Measurements from ENCODE around the gene COL6A1.
"Not testable (repeated sequence)": the region's sequence is repeated elsewhere in the genome, so short reads cannot be mapped to it uniquely, and the experiment has no call there.

The COL6A1 gene

DNA sequence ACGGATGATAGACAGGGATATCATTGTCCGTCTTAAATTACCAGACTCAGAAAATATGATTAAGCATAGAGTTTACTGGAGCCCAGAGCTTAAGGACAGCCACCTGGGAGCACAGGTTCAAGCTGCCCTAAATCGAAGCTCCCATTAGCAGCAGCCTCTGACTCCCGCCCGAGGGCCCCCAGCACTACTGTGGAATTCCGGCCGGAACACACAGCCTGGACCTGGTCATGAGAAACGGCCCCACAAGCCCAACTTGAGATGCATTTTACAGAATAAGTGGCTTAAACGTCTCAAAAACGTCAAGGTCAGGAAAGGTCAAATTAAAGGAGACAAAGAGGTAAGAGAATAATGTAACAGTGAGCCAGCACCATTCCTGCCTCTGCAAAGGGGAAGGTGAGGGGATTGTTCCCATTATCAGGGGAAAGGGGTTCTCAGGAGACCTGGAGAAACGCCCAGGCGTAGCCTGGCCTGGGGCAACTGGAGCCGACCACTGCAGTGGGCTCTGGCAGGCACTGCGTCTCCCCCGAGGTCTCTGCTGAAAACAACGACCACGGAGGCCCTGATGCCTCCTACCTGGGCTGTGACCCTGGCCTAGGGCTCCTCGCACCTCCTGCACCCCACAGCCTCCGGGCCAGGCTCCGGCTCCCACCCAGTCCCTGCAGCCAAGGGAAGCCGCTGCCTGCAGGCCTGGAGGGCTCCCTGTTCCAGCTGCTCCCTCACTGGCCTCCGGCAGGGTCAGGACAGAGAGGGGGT is 11.5 kb upstream of the COL6A1 start:
- DNase-seq (ENCODE audit: low read depth) = no peak

DNA sequence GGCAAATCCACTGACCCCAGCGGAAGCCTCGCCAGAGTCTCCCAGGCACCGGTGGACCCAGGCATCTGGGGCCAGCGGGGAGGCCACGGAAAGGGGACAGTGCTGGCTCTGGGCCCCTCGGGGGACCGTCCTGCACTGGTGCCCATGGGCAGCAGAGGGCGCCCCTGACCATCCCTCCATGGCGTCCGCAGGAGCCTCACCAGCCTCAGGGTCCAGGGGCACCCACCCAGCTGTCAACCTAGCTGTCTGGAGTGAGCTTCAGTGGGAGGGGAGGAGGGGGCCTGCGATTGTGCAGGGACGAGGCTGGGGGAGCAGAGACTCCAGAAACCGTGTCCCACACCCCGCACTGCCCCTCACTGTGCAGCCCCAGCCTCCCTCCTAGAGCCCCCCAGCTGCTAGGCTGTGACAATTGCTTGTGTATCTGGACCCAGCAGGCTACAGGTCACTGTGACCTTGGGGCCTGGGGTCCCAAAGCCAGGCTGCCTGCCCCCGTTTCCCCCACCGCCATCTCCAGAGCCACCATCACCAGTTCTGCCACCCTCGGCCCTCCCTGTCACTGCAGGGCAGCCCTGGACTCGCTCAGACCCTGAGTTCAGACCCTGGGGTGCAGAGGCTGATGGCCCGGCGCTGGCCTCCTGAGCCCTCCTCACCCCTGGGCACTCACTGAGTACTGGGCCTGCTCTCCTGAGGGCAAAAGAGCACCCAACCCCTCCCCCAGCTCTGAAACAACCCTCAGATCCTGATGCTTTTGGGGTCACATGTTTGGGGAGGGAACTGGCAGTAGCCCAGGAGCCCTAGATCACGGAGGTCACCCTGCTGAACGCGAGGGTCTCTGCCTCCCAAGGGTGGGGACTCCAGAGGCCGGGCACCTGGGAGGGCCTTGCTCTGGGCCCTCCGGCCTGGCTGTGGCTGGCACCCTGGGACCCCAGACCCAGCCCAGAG is 10.6 kb upstream of the COL6A1 start:
- no peak for DNase-seq (ENCODE audit: low read depth)

DNA sequence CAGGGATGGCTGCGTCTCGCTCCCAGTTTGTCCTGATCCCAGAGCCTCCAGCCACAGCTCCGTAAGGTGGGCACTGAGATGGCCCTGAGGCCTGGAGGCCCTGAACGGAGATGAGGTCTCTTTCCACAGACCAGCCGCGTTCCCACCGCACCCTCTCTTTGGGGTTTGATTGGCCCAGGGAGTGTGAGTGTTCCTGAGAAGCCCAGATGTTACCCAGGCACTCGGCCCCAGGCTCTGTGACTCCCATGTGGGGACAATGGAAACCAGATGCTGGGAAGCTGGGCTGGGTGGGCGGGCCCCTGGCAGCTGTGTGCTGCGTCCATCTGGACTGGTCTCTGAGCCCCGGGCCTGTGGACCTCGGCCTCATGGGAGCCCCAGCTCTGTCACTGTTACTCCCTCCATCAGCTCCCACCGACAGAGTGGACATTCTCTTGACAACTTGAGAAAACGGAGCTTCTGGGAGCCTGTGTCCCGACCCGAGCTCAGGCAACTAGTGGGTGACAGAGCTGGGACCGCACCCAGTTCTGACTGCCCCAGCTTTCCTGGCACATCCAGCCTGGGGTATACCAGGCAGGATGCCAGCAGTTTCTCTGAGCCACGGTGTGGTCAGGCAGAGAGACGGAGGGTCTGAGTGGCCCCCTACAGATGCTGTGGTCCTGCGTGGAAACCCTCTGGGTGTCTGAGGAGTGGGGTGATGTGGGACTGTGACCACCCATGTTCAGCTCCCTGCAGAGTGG is 9.8 kb upstream of the COL6A1 start:
- peak; percentile 80 for DNase-seq (ENCODE audit: low read depth)

DNA sequence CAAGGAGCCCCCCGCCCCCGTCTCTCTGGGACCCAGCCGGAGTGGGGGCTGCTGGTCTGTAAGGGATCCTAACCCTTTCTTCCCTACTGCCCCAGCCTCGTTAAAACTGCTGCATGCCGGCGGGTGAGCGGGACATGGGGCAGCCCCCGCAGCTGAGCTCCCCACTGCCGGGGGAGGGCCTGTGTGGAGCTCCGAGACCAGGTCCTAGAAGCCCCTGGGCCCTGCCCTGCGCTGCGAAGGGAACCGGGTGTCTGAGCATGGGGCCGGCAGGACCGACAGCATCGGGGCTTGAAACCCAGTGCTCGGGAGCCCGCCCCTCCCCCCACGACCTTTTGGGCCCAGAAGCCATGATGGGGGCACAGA is 9.2 kb upstream of the COL6A1 start:
- no peak for DNase-seq (ENCODE audit: low read depth)

DNA sequence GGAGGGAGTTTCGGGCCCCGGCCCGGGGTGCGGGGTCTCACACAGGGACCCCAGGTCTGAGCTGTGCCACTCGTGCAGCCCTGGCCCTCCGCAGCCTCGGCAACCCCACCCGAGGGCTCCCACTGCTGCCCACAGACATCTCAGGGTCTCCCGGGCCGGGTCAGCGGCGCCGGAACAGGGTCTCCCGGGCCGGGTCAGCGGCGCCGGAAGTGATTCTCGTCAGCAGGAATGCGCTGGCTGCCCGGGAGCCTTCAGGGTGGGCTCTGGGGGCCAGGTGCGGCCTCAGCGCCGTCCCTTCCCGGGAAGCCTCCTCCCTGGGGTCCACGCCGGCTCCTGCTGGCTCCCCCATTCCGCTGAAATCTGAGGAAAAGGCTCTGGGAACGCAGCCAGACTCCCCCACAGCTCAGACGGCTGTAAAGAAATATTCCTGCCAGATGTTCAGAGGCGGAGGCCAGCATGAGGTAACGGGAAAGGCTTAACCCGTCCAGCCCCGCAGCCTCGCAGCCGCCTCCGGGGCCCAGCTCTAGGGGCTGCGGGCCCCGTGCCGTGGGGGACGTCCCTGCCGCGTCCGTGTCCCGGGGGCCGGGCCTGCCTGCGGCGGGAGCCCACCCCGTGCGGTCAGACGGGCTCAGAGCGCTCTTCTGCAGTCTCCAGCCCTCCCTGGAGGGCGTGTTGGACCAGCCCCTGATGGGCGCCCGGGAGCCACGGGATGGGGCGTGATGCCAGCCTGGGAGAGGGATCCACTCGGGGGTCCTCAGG is 8.7 kb upstream of the COL6A1 start:
- DNase-seq (ENCODE audit: low read depth) = peak; percentile 63

DNA sequence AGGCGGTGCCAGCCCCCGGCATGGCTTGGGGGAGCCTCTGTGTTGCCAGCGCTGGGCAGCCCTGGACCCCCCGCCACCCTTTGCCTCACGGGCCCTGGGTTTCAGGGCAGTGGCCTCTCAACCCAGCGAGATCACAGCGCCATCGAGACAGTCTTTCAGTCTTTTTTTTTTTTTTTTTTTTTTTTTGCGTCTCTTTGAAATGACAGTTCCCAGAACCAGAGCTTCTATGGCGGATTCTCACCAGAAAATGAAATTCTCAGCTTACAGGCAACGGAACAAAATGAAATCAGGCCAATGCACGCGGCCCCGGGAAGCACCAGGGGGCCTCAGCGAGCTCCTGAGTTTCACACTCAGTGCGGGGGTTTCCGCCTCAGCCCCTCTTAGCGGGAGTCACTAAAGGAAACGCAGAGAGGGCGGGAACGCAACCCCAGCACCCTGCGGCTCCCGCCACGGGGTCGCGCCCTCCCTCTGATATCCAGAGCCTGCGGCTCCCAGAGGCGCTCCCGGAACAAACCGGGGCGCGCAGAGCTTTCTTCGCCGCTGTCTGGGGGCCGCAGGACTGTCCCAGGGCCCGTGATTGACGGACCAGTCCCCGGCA is 8.0 kb upstream of the COL6A1 start:
- peak; percentile 53 for DNase-seq (ENCODE audit: low read depth)

DNA sequence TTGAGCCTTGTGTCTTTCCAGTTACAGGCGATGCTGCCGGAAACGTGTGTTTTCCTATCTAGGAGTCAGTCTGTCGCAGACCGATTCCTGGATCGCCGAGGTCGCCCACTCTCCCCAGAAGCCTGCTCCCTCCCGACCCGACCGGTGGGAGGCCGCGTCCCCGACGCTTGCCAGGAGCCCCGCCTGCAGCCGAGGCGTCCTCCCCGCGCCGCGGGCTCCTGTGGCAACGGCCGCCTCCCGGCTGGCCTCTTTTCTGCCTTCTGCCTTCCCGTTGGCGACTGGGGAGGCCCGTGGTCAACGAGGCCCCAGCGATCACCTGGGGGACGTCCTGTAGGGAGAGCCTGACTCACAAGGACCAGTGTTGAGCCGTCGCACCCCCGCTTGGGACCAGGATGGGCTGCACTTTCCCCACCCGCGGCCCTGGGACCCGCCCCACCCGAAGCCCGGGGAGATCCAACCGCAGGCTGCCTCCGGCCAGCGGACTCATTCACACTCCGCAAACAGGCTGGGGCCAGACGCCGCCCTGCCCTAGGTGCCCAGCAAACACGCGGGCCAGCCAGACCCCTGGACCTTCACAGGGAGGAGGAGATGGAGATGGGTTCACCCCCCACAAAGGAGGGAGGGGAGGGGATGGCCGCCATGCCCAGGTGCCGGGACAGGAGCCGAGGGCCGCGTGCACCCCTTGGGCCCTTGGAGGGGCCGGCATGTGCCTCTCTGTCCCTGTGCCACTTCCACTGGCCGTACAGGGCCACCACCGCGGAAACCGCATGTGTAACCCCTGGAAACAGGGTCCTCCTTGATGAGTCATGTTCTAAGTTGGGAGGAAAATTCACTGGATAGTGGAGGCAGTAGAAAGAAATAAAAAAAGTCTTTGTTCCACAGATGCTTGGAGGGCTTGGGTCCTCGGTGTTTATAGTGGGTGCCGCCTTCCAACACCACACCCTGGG is 7.2 kb upstream of the COL6A1 start:
- DNase-seq (ENCODE audit: low read depth) = no peak

DNA sequence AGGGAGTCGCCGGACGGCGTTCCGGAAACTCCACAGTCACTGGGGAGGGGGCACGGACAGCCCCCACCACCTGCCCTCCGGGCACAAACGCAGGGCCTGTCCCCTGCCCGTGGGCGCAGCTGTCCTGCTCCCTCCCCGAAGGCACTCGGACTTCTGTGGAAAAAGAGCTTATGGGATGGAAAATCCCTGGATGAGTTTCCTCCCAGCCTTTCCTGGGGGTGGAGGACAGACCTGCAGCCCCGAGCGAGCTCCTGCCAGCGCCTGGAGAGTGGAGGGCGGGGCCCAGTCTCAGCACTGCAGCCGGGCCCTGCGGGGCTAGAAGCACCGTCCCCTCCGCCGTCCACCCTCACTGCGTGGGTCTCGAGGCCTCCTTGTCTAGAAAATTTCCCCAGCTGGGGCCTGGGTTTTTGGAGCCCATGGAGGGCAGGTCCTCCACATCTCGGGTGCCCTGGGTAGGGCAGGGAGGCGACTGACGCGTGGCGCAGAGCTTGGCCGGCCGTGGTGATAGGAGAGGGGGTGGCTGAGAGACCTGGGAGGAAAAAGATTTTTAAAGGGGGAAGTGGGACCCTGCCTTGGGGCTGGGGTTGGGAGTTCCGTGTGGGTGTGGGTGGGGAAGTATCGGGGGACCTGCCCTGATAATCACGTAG is 6.4 kb upstream of the COL6A1 start:
- DNase-seq (ENCODE audit: low read depth) = no peak

DNA sequence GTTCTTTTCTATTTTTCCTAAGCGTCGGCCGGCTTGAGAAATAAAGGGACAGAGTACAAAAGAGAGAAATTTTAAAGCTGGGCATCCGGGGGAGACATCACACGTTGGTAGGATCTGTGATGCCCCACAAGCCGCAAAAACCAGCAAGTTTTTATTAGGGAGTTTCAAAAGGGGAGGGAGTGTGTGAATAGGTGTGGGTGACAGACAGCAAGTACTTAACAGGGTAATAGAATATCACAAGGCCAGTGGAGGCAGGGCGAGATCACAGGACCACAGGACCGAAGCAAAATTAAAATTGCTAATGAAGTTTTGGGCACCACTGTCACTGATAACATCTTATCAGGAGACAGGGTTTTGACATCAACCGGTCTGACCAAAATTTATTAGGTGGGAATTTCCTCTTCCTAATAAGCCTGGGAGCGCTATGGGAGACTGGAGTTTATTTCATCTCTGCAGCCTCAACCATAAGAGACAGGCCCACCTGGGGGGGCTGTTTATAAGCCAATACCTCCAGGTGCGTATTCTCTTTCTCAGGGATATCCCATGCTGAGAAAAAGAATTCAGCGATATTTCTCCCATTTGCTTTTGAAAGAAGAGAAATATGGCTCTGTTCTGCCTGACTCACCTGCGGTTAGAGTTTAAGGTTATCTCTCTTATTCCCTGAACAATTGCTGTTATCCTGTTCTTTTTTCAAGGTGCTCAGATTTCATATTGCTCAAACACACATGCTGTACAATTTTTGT is 5.7 kb upstream of the COL6A1 start:
- DNase-seq (ENCODE audit: low read depth) = not testable (repeated sequence)

DNA sequence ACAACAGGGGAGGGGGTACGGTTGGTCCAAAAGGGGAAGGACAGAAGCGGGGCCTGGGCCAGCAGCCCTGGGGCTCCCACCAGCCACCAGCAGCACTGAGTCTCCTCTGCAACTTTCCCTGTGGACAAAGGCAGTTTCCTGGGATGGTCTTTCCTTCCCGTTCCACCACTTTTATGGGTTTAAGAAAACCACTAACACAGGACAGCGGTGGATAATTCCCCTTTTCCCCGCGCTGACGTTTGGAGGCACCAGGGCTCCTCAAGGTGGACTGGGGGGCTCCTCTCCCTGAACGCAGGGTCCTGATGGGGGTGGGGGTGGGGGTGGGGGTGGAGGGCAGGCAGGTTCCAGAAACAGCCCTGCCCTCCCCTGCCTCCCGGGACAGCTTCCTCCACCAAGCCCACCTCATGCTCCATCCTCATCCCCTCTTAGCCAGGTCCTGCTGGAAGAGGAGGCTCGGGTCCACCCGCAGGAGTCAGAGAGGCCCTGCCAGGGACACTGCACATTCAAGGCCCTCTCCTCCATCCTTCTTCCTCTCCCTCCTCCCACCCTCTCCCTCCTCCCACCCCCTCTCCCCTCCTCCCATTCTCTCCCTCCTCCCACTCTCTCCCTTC is 4.8 kb upstream of the COL6A1 start:
- no peak for DNase-seq (ENCODE audit: low read depth)

DNA sequence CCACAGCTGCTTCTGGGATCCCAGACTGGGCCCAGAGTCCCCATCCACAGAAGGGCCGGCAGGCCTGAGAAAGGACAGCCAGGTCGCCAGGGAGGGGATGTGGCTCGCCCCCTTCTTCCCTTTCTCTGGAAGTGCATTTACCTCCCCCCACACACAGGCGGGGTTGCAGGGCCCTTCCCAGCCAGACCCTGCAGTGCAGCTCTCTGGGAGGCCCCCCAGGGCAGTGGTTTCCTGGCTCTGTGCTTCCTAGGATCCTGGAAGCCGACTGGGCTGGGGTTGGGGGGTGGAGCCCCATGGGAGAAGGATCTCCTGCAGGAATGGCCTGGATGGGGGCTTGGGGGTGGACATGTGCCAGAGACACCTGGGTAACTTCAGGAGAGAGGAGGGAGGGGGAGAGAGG is 4.2 kb upstream of the COL6A1 start:
- no peak for DNase-seq (ENCODE audit: low read depth)

DNA sequence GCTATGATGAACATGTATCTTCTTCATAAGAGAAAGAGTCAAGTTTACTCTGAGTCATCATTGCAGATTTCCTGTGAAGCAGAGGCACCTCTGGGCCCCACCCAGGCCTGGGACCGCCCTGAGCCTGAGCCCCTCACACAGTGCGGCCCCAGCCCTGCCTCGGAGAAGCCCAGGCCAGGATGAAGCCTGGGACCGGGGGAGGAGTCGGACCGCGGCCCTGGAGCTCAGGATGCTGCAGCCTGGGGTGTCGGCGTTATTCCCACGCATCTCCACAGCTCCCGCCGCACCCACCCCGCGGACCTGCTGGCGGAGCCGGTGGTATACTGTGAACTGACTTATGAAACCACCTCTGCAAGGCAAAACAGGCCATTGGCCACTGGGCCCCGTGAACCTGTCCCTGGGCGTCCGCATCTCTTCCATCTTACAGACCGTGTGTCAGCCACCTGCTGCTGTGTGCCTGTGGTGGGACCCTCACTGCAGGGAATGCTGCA is 2.4 kb upstream of the COL6A1 start:
- no peak for DNase-seq (ENCODE audit: low read depth)

DNA sequence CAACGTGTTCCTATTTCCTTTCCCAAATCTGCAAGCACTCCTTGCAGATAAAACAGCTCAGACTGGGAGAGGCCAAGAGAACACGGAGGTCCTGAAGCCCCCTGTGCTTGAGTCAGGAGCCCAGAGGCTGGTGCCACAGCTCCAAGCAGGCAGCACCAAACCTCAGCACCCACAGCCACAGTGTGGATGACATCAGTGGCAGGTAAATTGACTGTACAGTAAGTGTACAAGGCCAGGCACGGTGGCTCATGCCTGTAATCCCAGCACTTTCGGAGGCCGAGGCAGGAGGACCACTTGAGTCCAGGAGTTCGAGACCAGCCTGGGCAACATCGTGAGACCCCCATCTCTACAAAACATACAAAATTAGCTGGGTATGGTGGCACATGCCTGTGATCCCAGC is 1.9 kb upstream of the COL6A1 start:
- no peak for DNase-seq (ENCODE audit: low read depth)

DNA sequence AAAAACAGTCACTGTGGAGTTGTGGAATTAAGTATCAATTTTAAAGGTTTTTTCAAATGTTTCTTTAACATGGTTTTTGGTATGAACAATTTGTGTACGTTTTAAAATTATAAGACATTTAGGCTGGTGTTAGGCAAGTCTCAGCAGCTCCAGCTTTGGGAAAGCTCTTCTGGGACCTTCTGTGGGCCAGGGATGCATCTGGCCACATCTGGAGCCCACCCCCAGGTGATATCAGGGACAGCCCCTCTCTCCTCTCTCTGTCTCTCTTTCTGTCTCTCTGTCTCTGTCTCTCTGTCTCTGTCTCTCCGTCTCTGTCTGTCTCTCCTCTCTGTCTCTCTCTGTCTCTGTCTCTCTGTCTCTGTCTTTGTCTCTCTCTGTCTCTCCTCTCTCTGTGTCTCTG is 1.3 kb upstream of the COL6A1 start:
- DNase-seq (ENCODE audit: low read depth) = no peak

DNA sequence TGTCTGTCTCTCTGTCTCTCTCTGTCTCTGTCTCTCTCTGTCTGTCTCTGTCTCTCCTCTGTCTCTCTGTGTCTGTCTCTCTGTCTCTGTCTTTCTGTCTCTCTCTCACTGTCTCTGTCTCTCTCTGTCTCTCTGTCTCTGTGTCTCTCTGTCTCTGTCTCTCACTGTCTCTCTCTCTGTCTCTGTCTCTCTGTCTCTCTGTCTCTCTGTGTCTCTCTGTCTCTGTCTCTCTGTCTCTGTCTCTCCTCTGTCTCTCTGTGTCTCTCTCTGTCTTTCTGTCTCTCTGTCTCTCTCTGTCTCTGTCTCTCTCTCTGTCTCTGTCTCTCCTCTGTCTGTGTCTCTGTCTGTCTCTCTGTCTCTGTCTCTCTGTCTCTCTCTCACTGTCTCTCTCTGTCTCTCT is 873 bp upstream of the COL6A1 start:
- no peak for DNase-seq (ENCODE audit: low read depth)

DNA sequence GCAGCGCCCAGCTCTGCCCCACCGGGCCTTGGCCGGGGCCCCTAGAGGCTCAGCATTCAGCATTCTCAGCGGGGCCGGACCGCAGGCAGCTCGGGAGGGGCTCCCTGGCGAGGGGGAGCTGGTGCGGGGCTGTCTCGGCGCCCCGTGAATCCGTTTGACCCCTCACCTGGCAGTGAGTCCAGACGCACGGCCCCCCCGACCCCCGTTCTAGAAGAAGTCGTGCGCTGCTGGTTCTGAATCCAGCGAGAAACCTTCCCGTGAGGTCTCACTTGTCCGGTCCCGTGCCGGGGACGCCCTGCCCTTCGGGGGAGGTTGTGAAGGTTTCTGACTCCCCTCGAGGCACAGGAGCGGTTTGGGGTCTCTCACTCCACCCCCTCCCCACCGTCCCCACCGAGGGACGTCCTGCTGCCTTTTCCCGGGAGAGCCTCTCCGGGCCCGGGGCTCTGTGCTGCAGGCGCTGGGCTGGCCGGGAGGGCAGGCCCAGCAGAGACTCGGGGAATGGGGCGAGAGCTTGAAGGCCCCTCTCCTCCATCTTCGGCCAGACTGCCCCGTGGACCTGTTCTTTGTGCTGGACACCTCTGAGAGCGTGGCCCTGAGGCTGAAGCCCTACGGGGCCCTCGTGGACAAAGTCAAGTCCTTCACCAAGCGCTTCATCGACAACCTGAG is 655 bp downstream of the COL6A1 start:
- no peak for DNase-seq (ENCODE audit: low read depth)

DNA sequence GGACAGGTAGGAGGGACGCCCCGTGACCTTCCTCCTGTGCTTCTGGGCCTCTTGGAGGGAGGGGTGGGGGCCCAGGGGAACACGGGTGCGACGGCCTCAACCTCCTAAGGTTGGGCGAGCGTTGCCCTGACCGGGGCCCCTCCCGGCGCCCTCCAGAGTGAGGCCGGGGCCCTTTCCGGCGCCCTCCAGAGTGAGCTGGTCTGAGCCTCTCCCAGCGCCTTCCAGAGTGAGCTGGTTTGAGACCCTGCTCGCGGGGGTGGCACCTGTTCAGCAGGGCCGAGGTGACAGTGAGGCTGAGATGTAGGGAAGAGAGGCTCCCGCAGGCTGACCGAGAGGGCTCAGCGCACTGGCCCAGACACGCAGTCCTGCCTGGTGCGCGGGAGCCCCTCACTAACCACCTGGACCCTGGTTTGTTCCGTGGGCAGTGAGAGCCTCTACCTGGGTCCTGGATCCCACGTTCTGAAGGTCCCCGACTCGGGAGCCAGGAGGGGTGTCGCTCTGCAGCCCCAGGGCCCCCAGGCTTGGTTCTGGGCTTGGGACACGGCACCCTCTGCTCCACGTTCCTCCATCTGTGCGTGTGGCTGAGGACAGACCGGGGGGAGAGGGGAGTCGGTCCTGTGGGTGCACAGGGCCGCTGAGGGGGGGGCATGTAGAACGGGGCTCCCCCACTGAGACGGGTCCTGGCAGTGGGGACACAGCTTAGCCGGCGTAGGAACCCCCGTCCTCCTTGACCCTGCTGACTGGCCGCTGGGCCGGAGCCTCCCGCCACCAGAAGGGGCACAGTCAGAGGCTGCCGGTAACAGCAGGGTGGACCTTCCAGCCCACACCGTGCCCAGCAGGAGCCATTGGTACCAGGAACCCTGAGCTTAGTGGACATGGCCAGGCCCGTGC is 1.4 kb downstream of the COL6A1 start:
- no peak for DNase-seq (ENCODE audit: low read depth)

Data from HS-5 (cell line).